GM08714 (cell line): ENCODE results near the gene UBE2J2.

Experiments
- H3K4me3 ChIP-seq: fragments of 200-500 bp; sonication (Bioruptor generic); 2 replicates; pipeline ENCODE4 v1.5.1; 2014; ENCODE audit warnings: mild to moderate bottlenecking, low read length, inconsistent platforms
- ZNF274 ChIP-seq: IDR thresholded peaks from 2 replicates; pipeline ENCODE4 v1.6.1; 2012; ENCODE audit warnings: mild to moderate bottlenecking, low read depth, low read length

Gene UBE2J2

DNA sequence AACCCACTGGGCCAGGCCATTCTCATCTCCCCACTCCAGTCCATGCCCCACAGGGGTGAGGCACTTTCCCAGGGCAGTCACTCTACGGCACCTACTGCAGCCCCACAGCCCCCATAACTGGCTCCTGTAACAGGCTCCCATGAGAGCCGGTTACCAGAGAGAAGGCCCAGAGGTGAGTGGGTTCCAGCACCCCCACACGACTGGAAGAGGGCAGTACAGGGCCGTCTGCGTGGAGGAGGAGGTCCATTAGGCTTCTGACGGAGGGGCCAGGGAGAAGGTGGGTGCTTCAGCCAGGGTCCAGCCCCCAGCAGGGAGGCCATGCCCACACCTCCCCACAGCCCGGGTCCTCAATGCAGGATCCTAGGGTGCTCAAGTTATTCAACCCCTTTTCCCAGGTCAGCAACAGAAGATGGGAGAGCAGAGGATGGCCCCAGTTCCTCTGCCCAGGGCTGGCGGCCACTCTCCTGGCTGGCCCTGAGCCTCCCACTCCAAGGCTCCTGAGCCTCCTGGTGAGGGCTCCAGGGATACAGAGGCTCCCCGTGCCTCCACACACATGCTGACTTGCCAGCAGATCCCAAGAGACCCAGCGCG, 32.5 kb upstream of the UBE2J2 start:
- no peak for TF ChIP-seq ZNF274
- H3K4me3 ChIP-seq: peak overlapping the region; percentile 81; the same call in 1 of the 2 replicates

DNA sequence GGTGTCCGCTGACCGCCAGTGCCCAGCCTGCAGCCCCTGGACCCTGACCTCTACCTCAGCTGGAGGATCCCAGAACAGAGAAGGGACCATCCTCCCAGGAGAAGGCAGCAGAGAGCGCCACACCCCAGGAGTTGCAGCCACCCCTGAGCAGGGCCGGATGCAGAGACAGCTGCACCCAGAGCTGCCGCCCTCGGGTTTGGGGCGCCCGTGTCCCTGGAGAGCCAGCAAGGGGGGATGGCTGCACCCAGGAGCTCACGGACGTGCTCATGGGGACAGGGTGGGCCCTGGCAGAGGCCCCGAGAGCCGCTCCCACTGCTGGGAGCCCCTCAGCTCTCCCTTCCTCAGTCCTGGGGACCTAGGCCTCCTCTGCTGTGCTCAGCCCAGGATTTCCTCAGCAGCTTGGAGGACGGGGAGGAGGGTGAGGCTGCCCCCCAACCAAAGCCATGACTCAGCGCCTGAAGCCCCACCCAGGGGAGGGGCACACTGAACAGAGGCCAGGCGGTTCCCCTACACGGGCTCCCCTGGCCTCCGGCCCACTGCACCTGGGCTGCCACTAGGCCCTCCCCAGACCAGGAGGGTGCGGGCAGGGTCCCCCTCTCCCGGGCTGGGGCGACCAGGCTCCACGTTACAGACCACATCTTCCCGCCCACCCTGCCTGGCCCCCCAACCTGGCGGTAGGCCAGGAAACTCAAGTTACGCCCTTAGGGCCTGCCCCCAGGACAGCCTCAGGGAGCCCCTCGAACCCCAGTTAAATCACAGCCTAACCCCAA, 31.8 kb upstream of the UBE2J2 start:
- TF ChIP-seq ZNF274: no peak
- H3K4me3 ChIP-seq: peak overlapping the region; percentile 81; the same call in 1 of the 2 replicates

DNA sequence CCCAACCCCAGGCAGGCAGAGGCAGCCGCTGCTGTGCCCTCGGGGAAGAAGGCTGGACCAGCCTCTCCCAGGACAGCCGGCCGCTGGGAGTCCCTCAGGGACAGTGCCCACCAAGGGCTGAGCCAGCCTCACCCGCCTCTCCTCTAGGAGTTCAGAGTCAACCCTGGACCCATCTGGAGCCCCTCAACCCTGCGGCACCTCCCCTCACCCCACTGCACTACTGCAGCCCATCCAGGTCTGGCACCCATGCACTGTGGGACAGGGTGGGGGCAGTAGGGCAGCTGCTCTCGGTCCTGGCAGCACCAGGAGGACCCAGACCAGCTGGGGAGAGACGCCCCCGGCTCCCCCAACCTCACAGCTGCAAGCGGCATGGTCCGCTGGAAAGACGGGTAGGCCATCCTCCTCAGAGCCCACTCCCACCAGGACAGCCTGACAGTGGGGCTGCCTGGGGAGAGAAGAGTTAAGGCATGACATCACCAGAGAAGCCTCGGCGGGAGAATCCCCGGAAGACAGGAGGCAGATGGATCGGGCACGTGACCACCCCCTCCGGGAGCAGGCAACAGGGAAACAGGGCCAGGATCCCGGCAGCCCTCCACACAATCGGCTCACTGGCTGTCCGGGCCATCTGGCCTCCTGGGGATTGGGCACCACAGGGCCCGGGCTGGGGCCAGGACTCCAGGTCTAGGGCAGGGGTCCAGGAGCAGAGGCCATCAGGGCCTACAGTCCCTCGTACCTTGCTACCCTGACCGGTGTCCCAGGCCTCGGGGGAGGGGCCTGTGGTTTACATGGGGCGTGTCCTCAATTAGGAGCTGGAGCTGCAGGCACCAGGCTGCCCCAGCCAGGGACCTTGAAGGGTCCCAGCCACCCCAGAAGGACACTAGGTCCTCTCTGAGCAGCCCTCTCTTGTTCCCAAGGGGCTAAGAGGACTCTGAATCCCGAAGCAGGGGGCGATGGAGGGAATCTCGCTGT, 31.0 kb upstream of the UBE2J2 start:
- no peak overlapping the region; the same call in 1 of the 2 replicates for H3K4me3 ChIP-seq
- TF ChIP-seq ZNF274: no peak

DNA sequence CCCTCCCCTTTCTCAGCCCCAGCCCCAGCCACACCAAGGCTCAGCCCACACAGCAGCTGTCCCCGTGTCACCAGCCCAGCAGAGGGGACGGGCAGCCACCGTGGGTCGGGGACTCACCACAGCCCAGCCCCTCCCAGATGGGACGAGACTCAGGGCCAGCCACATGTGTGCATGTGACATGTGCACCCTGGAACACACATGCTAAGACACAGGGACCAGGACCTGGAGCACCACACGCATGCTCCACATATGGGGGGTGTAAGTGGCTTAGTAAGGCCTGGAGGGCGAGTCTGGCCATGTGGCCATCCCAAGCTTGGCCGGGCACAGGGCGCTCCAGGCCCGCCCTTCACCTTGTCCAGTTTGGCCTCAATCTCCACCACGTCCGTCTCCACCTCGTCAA, 30.1 kb upstream of the UBE2J2 start:
- no peak for TF ChIP-seq ZNF274
- no peak overlapping the region for H3K4me3 ChIP-seq

DNA sequence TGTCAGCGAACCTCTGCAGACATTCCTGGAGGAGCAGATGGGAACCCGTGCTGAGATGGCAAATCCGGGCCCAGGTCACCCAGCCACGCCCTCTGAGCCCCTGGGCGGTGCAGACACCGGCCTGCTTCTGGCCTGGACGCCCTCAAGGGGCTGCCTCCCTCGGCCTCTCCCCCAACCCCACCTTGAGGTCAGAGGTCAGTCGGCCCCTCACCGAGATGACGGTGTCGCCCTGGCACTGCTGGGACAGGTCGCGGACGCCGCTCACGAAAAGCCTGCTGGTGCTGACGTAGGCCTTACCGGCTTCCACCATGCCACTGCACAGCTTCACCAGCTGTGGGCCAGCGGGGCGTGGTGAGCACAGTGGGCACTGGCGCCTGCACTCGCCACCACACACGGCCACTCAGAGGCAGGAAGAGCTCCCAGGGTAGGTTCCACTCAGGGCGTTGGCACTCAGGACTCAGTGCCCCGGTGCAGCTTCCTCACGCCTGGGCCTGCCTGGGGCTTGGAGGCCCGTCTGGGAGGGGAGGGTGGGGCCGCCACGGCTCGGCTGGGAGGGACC, 29.4 kb upstream of the UBE2J2 start:
- no peak for TF ChIP-seq ZNF274
- H3K4me3 ChIP-seq: no peak overlapping the region

DNA sequence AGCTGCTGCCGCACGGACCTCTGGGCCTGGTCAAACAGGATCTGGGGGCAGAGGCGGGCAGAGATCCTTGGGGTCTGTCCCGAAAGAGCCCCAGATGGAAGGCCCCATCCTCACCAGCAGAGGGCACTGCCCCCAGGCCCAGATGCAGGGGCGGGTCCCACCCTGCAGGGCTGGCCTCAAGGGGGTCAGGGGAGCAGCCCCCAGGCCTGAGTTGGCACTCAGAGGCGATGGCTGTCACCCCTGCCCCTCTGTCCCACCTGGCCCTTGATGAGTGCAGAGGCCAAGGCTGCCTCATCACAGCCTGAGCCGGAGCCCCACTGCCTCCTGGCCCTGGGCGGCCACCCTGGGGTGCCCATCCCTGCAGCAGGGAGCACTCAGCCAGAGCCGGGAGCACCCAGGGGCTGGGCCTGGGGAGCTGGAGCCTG, 28.4 kb upstream of the UBE2J2 start:
- no peak overlapping the region for H3K4me3 ChIP-seq
- no peak for TF ChIP-seq ZNF274

DNA sequence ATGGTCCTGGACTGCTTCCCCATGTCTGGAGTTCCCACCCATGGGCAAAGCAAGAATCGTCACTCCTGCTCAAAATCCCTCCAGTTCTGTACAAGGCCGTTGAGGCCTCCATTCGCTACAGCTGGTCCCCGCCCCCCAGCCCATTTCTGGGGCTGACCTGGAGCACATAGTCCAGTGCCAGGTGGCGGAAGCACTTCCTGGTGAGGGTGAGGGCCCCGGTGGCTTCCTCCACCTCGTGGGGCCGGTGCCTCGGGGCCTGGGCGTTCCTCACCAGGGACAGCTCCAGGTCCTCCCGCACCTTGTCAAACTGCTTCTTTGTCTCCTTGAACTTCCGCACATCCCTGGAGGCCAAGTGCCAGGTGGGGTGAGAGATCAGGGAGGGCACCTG, 26.7 kb upstream of the UBE2J2 start:
- TF ChIP-seq ZNF274: no peak
- no peak overlapping the region for H3K4me3 ChIP-seq

DNA sequence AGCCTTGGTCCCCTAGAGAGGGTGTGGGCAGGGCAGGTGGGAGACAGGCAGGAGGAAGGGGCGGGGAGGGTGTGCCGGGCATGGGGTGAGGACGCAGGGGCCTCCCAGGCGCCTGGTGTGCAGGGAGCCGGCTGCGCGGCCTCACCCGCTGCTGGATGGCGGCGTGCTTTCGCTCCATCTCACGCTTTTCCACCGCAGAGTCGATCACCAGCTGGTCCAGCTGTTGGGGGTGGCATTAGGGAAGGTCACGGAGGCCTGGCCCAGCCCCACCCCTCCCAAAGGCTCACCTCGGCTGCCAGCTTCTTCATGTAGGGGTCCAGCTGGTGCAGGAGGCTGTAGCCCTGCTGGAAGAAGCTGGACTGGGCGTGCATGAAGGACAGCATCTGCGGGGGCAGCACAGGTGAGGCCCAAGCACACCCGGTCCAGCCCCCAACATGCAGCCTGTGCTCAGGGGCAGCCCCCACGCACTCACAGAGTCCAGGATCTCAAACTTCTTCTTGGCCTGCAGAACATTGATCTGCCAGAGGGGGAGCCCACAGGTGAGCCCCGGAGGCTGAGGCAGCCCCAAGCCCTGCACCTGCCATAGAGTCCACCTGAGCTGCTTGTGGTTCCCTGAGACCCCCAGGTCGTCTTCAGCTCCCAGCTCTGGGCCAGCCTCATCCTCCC, 26.2 kb upstream of the UBE2J2 start:
- no peak overlapping the region for H3K4me3 ChIP-seq
- TF ChIP-seq ZNF274: no peak

DNA sequence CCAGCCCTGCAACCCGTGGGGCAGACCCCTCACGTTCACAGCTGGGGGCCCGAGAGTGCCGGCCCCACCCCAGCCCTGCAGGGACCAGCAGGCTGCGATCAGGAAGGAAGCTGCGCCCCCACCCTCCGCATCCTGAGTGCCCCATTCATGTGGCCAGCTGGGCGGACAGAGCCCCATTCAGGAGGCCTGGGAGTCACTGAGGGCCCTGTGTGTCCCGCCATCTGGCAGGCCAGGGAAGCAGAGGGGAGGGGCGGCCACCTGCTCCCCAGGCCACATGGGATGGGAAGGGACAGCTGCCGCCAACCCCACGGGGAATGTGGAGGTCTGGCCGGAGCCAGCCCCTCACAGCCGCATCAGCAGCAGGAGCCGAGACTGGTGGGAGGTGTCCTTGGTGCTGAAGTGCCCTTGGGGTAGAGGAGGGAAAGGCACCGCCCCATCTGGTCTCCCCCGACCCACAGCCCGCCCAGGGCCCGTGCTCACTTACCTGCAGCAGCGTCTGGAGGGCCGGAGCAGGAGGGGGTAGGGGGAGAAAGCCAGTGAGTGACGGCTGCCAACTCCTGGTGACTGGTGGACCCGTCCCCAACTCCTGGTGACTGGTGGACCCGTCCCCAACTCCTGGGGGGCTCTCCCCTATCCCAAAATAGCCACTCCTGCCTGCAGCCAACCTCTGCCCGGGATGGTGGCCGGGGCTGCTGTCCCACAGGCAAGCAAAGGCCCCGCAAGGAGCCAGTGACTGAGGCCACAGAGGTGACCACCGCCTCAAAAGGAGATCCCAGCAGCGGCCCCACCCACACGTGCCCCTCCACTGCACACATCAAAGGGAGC, 25.4 kb upstream of the UBE2J2 start:
- no peak for TF ChIP-seq ZNF274
- H3K4me3 ChIP-seq: no peak overlapping the region

DNA sequence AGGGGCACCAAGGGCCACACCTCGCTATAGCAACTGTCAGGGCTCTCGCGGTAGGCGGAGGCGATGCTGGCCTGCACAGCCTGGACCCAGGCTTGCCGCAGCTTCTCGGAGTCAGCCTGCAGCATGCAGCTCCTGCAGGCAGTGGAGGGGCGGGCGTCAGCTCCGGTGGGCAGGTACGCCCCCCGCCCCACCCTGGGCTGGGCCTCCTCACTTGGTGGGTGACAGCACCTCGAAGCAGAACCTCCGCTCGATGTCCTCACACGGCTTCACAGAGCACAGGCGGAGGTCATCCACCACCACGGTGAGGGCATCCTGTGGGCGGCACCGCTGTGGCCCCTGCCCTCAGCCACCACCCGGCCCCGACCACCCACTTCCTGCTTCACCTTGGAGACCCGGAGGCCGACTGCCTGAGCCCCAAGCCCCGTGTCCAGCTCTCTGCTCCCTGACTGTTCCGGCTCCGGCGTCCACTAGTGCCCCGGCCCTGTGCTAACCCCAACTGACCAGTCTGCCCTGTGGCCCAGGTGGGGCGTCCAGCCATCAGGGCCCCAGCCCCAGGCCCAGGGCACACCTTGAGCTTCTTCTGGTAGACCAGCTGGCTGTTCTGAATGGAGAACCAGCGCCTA, 24.3 kb upstream of the UBE2J2 start:
- H3K4me3 ChIP-seq: no peak overlapping the region

DNA sequence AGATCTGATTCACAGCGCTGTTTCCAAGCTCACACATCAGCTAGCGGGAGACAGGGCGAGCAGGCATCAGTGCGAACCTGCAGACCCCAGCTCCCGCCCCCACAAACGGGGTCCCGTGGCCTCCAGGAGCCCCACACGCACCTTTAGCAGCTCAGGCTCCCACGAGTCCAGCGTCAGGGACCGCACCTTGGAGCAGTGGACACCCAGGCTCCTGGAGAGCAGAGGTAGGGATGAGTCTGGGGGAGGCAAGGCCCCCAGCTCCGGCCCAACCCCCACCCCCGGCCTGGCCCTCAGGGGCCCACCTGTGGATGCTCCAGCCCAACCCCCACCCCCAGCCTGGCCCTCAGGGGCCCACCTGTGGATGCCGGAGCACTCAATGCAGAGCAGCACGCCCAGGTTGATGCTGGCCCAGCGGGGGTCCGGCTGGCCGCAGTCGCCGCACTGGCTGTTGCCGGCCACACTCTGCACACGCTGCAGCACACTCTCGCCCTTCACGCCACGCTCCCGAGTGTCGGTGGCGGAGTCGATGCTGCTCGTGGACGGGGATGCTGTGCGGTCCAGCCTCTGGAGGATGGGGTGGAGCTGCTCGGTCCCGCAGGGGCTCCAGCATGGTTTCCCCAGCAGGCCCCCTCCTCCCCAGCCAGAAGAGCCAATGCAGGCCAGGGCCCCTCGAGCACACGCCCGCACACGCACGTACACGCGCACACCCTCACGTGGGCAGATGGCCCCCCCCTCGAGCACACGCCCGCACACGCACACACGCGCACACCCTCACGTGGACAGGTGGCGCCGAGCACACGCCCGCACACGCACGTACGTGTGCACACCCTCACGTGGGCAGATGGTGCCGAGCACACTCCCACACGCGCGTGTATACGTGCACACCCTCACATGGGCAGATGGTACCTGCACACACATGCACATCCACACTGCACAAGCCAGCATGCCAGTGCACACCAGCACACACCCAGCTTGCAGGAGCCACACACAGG, 22.7 kb upstream of the UBE2J2 start:
- no peak for TF ChIP-seq ZNF274
- no peak overlapping the region for H3K4me3 ChIP-seq

More for the DNA sequence above, 24.3 kb upstream of the UBE2J2 start:
- TF ChIP-seq ZNF274: no peak
